Gastrocnemius medialis (tissue), 4 donors: ENCODE results near the gene OR2T33. TPM values are rescaled to one million over a fixed set of nuclear protein-coding genes. Genes with fewer than 3 reads are reported as not detected.
"Not testable (repeated sequence)": the region's sequence is repeated elsewhere in the genome, so short reads cannot be mapped to it uniquely, and the experiment has no call there.

ENCODE experiments used
- ATAC-seq, 2 donors: fragments of 150-250 bp; one replicate each; pipeline ENCODE4 v1.9.1; 2016
- DNase-seq, 2 donors: peaks; one replicate each; pipeline ENCODE4 v3.0.0-alpha.2; 2019
- H3K27ac ChIP-seq, 4 donors: fragments of 200-600 bp; sonication (generic); 1 replicate in 1 of 4; 2 replicates in 3 of 4; pipeline ENCODE4 v1.5.1; 2016 to 2018; ENCODE audit warnings: mild to moderate bottlenecking in 2 of 4, moderate library complexity in 1 of 4
- H3K27me3 ChIP-seq, 3 donors: fragments of 200-600 bp; sonication (generic) in 2 of 3; 1 replicate in 1 of 3; 2 replicates in 2 of 3; pipeline versions ENCODE4 v1.5.1 to v1.6.0; 2016 to 2019; ENCODE audit warnings: mild to moderate bottlenecking in 1 of 3, moderate library complexity in 1 of 3
- H3K36me3 ChIP-seq, 2 donors: fragments of 200-600 bp; sonication (generic) in 1 of 2; one replicate each; pipeline ENCODE4 v1.5.1; 2017 to 2018
- H3K4me1 ChIP-seq, 2 donors: fragments of 200-600 bp; sonication (generic) in 1 of 2; one replicate each; pipeline ENCODE4 v1.5.1; 2016 to 2017; ENCODE audit warnings: mild to moderate bottlenecking in 2 of 2
- H3K4me3 ChIP-seq, 4 donors: fragments of 200-600 bp; sonication (generic) in 3 of 4; 1 replicate in 1 of 4; 2 replicates in 3 of 4; pipeline ENCODE4 v1.5.1; 2016 to 2019; ENCODE audit warnings: mild to moderate bottlenecking in 2 of 4
- H3K9me3 ChIP-seq, 3 donors: fragments of 200-600 bp; sonication (generic) in 2 of 3; 1 replicate in 1 of 3; 2 replicates in 2 of 3; pipeline ENCODE4 v1.5.1; 2016 to 2019
- CTCF ChIP-seq, 5 experiments: fragments of 450-650 bp in 3 of 5; fragments of 200-600 bp in 2 of 5; sonication (generic) in 2 of 5; IDR thresholded peaks in 4 of 5; conservative IDR thresholded peaks in 1 of 5; 1 replicate in 4 of 5; 2 replicates in 1 of 5; pipeline ENCODE4 v1.5.1; 2016 to 2019; ENCODE audit warnings: antibody characterized with exemption in 5 of 5, mild to moderate bottlenecking in 3 of 5, moderate library complexity in 3 of 5
- POLR2A ChIP-seq, 2 donors: fragments of 450-650 bp; IDR thresholded peaks; one replicate each; pipeline ENCODE4 v1.6.1; 2017; ENCODE audit warnings: antibody characterized with exemption in 2 of 2, mild to moderate bottlenecking in 2 of 2, moderate library complexity in 2 of 2
- in situ Hi-C, 4 donors: fragments of 200-750 bp; cut with MboI; loops; one replicate each; pipeline versions ENCODE4 v1.15.0 to v1.8.0; 2017; ENCODE audit warnings: low sequenced_read_pairs in 4 of 4
- intact Hi-C: fragments of 100-400 bp; cut with DNase I; formaldehyde crosslinking; loops from one replicate; pipeline ENCODE4 v1.15.1; 2023; ENCODE audit warnings: low total_unique reads
- total RNA-seq, 4 donors: library from RNA; depleted of rRNA; stranded (reverse); fragments of >200 nt; gene quantifications; one replicate each; pipeline versions ENCODE4 v1.1.0 to v1.2.3, GENCODE V29; 2016

Gene OR2T33
- total RNA-seq, 4 donors from 2014 or later, result not detected

GRCh38 chr1:248303324-248303723, 25.5 kb upstream of the OR2T33 start, which contains the start of gene OR2T12:
Gene OR2T12 (minus strand): TSS chr1:248303424. CDS start chr1:248295578, 7,846 bp downstream.
- intact Hi-C loops (no loop called here), in situ Hi-C loops (no loop called here)
- Histone ChIP-seq H3K27me3 (no peaks in the 10 kb centered on the region), H3K9me3 (no peaks in the 10 kb centered on the region), H3K4me3 (no peak within 1 kb of the TSS), H3K27ac (no peak within 1 kb of the TSS), H3K36me3 (no peaks in the 10 kb centered on the region), H3K4me1 (no peaks in the 10 kb centered on the region)
- ATAC-seq (no peak), DNase-seq (no peak)
- TF ChIP-seq POLR2A (IDR thresholded peaks at IDR 0.05) (no peak), CTCF (IDR thresholded peaks at IDR 0.05 in 4 of 5, conservative IDR thresholded peaks at IDR 0.05 in 1 of 5) (no peak)

DNA sequence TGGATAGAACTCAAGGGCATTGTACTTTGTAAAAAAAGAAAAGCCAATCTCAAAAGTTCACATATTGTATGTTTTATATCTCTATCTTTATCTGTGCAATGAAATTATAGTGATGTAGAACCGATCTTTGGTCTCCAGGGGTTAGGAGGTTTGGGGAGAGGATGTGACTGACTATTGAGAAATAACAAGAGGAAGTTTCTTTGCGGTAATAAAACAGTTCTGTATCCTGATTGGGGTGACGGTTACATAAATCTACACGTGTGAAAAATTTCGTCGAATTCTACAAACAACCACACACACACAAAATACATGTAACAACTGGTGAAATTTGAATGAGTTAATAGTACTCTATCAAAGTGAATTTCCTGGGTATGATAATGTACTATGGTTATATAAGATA, 10.6 kb upstream of the OR2T33 start:
- Histone ChIP-seq H3K27me3 (no peaks in the 10 kb centered on the region), H3K4me3 (no peak overlapping the region), H3K4me1 (no peaks in the 10 kb centered on the region), H3K36me3 (no peaks in the 10 kb centered on the region), H3K27ac (no peak overlapping the region), H3K9me3 (no peaks in the 10 kb centered on the region)
- no peak for ATAC-seq
- no peak for TF ChIP-seq CTCF (IDR thresholded peaks at IDR 0.05 in 4 of 5, conservative IDR thresholded peaks at IDR 0.05 in 1 of 5)
- no peak for TF ChIP-seq POLR2A (IDR thresholded peaks at IDR 0.05)
- intact Hi-C loops (no loop called here), in situ Hi-C loops (no loop called here)
- DNase-seq, result no peak

DNA sequence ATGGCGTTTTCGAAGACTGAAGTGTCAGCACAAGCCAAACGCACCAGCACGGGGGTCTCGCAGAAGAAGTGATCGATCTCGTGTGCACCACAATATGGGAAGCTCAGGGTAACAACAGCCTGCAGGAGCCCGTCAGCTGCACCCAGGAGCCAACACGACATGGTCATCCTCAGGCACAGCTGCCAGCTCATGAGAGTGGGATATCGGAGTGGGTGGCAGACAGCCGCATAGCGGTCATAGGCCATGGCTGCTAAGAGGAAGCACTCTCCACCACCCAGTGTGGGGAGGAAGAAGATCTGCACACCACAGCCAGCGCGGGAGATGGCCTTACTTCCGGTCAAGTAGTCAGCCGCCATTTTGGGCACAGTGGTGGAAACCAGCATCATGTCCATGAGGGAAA, 4.6 kb downstream of the OR2T33 start:
- H3K9me3 ChIP-seq, DNase-seq, H3K4me3 ChIP-seq, H3K36me3 ChIP-seq, H3K27ac ChIP-seq, H3K4me1 ChIP-seq, in situ Hi-C loops, ATAC-seq, H3K27me3 ChIP-seq, intact Hi-C loops: not testable (repeated sequence)

GRCh38 chr1:248268178-248268577, 9.6 kb downstream of the OR2T33 start:
- DNase-seq, result no peak

DNA sequence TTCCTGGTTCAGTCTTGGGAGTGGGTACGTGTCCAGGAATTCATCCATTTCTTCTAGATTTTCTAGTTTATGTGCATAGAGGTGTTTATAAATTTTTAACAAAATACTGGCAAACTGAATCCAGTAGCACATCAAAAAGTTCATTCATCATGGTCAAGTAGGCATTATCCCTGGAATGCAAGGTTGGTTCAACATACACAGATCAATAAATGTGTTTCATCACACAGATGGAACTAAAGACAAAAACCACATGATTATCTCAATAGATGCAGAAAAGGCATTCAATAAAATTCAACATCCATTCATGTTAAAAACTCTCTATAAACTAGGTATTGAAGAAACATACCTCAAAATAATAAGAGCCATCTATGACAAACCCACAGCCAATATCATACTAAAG, 18.5 kb downstream of the OR2T33 start:
- ATAC-seq, intact Hi-C loops, H3K9me3 ChIP-seq: not testable (repeated sequence)

More at GRCh38 chr1:248268178-248268577, 9.6 kb downstream of the OR2T33 start:
- H3K4me3 ChIP-seq, result no peak overlapping the region
- H3K9me3 ChIP-seq, result no peaks in the 10 kb centered on the region
- no peaks in the 10 kb centered on the region for H3K27me3 ChIP-seq
- no peaks in the 10 kb centered on the region for H3K4me1 ChIP-seq
- no peak overlapping the region for H3K27ac ChIP-seq
- TF ChIP-seq POLR2A (IDR thresholded peaks at IDR 0.05), result no peak
- no peak for TF ChIP-seq CTCF (IDR thresholded peaks at IDR 0.05 in 4 of 5, conservative IDR thresholded peaks at IDR 0.05 in 1 of 5)
- in situ Hi-C loops, result no loop called here
- intact Hi-C loops, result no loop called here
- no peak for ATAC-seq
- H3K36me3 ChIP-seq, result no peaks in the 10 kb centered on the region

GRCh38 chr1:248243204-248243603, 34.6 kb downstream of the OR2T33 start:
- no peak for TF ChIP-seq POLR2A (IDR thresholded peaks at IDR 0.05)
- TF ChIP-seq CTCF (IDR thresholded peaks at IDR 0.05 in 4 of 5, conservative IDR thresholded peaks at IDR 0.05 in 1 of 5), result no peak
- H3K27ac ChIP-seq, result no peak overlapping the region
- intact Hi-C loops, result no loop called here
- DNase-seq (no peak), ATAC-seq (no peak)
- in situ Hi-C loops, result no loop called here
- H3K4me3 ChIP-seq, result no peak overlapping the region
- H3K27me3 ChIP-seq, result no peaks in the 10 kb centered on the region
- no peaks in the 10 kb centered on the region for H3K4me1 ChIP-seq
- H3K9me3 ChIP-seq, result no peaks in the 10 kb centered on the region
- H3K36me3 ChIP-seq, result no peaks in the 10 kb centered on the region

More for the DNA sequence above, 18.5 kb downstream of the OR2T33 start:
- DNase-seq, H3K27ac ChIP-seq, H3K36me3 ChIP-seq, H3K4me1 ChIP-seq, in situ Hi-C loops, H3K27me3 ChIP-seq, H3K4me3 ChIP-seq: not testable (repeated sequence)
